ENCODE results near the gene ELMO3. TPM values are rescaled to one million over a fixed set of nuclear protein-coding genes. Genes with fewer than 3 reads are reported as not detected.

The ELMO3 gene
- total and polyA plus RNA-seq, 2 of the 13 experiments (the other 11 are each of a cell fraction or from before 2014, with no cell fraction given) = 2.6 to 4.0 TPM

DNA sequence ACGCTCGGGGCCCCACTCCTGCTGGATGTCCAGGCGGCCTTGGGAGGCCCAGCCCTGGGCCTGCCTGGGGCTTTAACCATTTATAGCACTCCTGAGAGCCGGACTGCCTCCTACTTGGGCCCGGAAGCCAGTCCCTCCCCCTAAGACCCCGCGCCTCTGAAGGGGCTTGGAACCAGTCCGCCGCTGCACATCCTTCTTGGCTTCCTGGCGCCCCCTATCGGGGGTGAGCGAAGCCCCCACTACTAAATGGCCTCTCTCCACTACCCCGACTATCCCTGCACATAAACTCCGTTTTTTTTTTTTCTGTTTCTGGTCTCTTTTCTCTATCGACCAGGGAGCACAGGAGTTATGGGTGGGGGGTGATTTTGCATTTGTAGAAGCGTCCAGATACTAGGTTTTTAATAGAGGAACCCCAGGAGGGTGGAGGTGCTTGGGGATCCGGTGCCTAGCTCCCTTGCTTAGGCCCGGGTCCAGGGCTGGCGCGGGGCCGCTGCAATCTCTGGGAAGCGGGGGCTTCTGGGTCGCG is 29.2 kb upstream of the ELMO3 start (continued):
- TF ChIP-seq, protein P1, sequence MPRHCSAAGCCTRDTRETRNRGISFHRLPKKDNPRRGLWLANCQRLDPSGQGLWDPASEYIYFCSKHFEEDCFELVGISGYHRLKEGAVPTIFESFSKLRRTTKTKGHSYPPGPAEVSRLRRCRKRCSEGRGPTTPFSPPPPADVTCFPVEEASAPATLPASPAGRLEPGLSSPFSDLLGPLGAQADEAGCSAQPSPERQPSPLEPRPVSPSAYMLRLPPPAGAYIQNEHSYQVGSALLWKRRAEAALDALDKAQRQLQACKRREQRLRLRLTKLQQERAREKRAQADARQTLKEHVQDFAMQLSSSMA (CRISPR knock-in tag; IDR thresholded peaks at IDR 0.05) = no peak
- no peak for TF ChIP-seq ONECUT2 (CRISPR knock-in tag; IDR thresholded peaks at IDR 0.05)
- TF ChIP-seq, protein P2, sequence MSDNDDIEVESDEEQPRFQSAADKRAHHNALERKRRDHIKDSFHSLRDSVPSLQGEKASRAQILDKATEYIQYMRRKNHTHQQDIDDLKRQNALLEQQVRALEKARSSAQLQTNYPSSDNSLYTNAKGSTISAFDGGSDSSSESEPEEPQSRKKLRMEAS (IDR thresholded peaks at IDR 0.05) = no peak
- TF ChIP-seq NCOA2 (CRISPR knock-in tag; IDR thresholded peaks at IDR 0.05) = no peak
- TF ChIP-seq, protein P3, sequence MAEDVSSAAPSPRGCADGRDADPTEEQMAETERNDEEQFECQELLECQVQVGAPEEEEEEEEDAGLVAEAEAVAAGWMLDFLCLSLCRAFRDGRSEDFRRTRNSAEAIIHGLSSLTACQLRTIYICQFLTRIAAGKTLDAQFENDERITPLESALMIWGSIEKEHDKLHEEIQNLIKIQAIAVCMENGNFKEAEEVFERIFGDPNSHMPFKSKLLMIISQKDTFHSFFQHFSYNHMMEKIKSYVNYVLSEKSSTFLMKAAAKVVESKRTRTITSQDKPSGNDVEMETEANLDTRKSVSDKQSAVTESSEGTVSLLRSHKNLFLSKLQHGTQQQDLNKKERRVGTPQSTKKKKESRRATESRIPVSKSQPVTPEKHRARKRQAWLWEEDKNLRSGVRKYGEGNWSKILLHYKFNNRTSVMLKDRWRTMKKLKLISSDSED (CRISPR knock-in tag; IDR thresholded peaks at IDR 0.05) = no peak
- peak; percentile 15 for TF ChIP-seq CBX1 (IDR thresholded peaks at IDR 0.05; ENCODE audit: low read depth)
- TF ChIP-seq, protein P4, sequence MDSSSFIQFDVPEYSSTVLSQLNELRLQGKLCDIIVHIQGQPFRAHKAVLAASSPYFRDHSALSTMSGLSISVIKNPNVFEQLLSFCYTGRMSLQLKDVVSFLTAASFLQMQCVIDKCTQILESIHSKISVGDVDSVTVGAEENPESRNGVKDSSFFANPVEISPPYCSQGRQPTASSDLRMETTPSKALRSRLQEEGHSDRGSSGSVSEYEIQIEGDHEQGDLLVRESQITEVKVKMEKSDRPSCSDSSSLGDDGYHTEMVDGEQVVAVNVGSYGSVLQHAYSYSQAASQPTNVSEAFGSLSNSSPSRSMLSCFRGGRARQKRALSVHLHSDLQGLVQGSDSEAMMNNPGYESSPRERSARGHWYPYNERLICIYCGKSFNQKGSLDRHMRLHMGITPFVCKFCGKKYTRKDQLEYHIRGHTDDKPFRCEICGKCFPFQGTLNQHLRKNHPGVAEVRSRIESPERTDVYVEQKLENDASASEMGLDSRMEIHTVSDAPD (CRISPR knock-in tag; IDR thresholded peaks at IDR 0.05) = no peak
- TF ChIP-seq HNRNPL (IDR thresholded peaks at IDR 0.05; ENCODE audit: low read depth, low read length) = 0 out of 2 replicates have a peak, but pooled peaks have one; percentile 24
- TF ChIP-seq, protein P5, sequence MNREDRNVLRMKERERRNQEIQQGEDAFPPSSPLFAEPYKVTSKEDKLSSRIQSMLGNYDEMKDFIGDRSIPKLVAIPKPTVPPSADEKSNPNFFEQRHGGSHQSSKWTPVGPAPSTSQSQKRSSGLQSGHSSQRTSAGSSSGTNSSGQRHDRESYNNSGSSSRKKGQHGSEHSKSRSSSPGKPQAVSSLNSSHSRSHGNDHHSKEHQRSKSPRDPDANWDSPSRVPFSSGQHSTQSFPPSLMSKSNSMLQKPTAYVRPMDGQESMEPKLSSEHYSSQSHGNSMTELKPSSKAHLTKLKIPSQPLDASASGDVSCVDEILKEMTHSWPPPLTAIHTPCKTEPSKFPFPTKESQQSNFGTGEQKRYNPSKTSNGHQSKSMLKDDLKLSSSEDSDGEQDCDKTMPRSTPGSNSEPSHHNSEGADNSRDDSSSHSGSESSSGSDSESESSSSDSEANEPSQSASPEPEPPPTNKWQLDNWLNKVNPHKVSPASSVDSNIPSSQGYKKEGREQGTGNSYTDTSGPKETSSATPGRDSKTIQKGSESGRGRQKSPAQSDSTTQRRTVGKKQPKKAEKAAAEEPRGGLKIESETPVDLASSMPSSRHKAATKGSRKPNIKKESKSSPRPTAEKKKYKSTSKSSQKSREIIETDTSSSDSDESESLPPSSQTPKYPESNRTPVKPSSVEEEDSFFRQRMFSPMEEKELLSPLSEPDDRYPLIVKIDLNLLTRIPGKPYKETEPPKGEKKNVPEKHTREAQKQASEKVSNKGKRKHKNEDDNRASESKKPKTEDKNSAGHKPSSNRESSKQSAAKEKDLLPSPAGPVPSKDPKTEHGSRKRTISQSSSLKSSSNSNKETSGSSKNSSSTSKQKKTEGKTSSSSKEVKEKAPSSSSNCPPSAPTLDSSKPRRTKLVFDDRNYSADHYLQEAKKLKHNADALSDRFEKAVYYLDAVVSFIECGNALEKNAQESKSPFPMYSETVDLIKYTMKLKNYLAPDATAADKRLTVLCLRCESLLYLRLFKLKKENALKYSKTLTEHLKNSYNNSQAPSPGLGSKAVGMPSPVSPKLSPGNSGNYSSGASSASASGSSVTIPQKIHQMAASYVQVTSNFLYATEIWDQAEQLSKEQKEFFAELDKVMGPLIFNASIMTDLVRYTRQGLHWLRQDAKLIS (CRISPR knock-in tag; IDR thresholded peaks at IDR 0.05) = no peak
- TF ChIP-seq, protein P6, sequence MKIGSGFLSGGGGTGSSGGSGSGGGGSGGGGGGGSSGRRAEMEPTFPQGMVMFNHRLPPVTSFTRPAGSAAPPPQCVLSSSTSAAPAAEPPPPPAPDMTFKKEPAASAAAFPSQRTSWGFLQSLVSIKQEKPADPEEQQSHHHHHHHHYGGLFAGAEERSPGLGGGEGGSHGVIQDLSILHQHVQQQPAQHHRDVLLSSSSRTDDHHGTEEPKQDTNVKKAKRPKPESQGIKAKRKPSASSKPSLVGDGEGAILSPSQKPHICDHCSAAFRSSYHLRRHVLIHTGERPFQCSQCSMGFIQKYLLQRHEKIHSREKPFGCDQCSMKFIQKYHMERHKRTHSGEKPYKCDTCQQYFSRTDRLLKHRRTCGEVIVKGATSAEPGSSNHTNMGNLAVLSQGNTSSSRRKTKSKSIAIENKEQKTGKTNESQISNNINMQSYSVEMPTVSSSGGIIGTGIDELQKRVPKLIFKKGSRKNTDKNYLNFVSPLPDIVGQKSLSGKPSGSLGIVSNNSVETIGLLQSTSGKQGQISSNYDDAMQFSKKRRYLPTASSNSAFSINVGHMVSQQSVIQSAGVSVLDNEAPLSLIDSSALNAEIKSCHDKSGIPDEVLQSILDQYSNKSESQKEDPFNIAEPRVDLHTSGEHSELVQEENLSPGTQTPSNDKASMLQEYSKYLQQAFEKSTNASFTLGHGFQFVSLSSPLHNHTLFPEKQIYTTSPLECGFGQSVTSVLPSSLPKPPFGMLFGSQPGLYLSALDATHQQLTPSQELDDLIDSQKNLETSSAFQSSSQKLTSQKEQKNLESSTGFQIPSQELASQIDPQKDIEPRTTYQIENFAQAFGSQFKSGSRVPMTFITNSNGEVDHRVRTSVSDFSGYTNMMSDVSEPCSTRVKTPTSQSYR (CRISPR knock-in tag; IDR thresholded peaks at IDR 0.05; ENCODE audit: borderline replicate concordance) = no peak
- TF ChIP-seq PLRG1 (conservative IDR thresholded peaks at IDR 0.05) = no peak
- no peak for TF ChIP-seq ZNF101 (CRISPR knock-in tag; IDR thresholded peaks at IDR 0.05; ENCODE audit: borderline replicate concordance, low read depth)
- no peak for TF ChIP-seq ZNF589 (CRISPR knock-in tag; conservative IDR thresholded peaks at IDR 0.05)
- no peak for TF ChIP-seq HNRNPK (IDR thresholded peaks at IDR 0.05; ENCODE audit: low read depth, low read length, poor library complexity, severe bottlenecking)
- no peak for TF ChIP-seq TP53 (CRISPR knock-in tag; conservative IDR thresholded peaks at IDR 0.05)
- TF ChIP-seq, protein P7, sequence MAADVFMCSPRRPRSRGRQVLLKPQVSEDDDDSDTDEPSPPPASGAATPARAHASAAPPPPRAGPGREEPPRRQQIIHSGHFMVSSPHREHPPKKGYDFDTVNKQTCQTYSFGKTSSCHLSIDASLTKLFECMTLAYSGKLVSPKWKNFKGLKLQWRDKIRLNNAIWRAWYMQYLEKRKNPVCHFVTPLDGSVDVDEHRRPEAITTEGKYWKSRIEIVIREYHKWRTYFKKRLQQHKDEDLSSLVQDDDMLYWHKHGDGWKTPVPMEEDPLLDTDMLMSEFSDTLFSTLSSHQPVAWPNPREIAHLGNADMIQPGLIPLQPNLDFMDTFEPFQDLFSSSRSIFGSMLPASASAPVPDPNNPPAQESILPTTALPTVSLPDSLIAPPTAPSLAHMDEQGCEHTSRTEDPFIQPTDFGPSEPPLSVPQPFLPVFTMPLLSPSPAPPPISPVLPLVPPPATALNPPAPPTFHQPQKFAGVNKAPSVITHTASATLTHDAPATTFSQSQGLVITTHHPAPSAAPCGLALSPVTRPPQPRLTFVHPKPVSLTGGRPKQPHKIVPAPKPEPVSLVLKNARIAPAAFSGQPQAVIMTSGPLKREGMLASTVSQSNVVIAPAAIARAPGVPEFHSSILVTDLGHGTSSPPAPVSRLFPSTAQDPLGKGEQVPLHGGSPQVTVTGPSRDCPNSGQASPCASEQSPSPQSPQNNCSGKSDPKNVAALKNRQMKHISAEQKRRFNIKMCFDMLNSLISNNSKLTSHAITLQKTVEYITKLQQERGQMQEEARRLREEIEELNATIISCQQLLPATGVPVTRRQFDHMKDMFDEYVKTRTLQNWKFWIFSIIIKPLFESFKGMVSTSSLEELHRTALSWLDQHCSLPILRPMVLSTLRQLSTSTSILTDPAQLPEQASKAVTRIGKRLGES (CRISPR knock-in tag; IDR thresholded peaks at IDR 0.05; ENCODE audit: borderline replicate concordance) = no peak

Measured in HepG2 (cell line).